Measurements from ENCODE around the gene RAB8A. TPM values are rescaled to one million over a fixed set of nuclear protein-coding genes. Genes with fewer than 3 reads are reported as not detected.
A peak's percentile ranks its signal among the peaks of the same experiment; 100 is the strongest.

RAB8A gene
- total RNA-seq, 1 experiment from 2014 or later, result 108 TPM

GRCh38 chr19:16100524-16100923, 11.2 kb upstream of the RAB8A start:
- no peak overlapping the region for H3K4me3 Mint-ChIP-seq (ENCODE audit: unreplicated experiment)
- Histone ChIP-seq H3K9me3 (no peaks in the 10 kb centered on the region), H3K27me3 (replicated peaks; ENCODE audit: control insufficient read depth, insufficient read depth, low read length) (no peaks in the 10 kb centered on the region), H3K4me1 (peaks cover 66% of the 10 kb centered on the region), H3K36me3 (ENCODE audit: control insufficient read depth, insufficient read depth, low read length) (peaks cover 3% of the 10 kb centered on the region), H3K4me3 (ENCODE audit: low read depth, low read length) (no peak overlapping the region)
- H3K27me3 Mint-ChIP-seq (ENCODE audit: insufficient read depth, unreplicated experiment), result no peaks in the 10 kb centered on the region
- intact Hi-C loops (cut with micrococcal nuclease; ENCODE audit: unreplicated experiment), result no loop called here
- no peak for TF ChIP-seq CTCF (IDR thresholded peaks at IDR 0.05; ENCODE audit: insufficient read depth in 1 of 2, low read depth in 1 of 2, low read length in 1 of 2, severe bottlenecking in 1 of 2, unreplicated experiment in 1 of 2)
- H3K4me1 Mint-ChIP-seq (ENCODE audit: low read depth, unreplicated experiment), result peaks cover 32% of the 10 kb centered on the region
- POLR2A ChIA-PET, result no interaction called here
- peaks cover 93% of the 10 kb centered on the region for H3K36me3 Mint-ChIP-seq (ENCODE audit: insufficient read depth, unreplicated experiment)
- no TSS peak for BruUV-seq (replicated peaks)
- no peaks in the 10 kb centered on the region for H3K9me3 Mint-ChIP-seq (ENCODE audit: unreplicated experiment)
- no peak for DNase-seq
- H3K27ac Mint-ChIP-seq (ENCODE audit: unreplicated experiment), result no peak overlapping the region
- CTCF ChIA-PET, result no interaction called here

- Mint-ChIP-seq H3K27ac (ENCODE audit: unreplicated experiment) (peak overlapping the region; percentile 57), H3K4me1 (ENCODE audit: low read depth, unreplicated experiment) (peaks cover 17% of the 10 kb centered on the region)
These were observed 7.0 kb upstream of the RAB8A start for GRCh38 chr19:16104722-16105121.

GRCh38 chr19:16106121-16106520, 5.6 kb upstream of the RAB8A start:
- POLR2A ChIA-PET, result no interaction called here
- intact Hi-C loops (cut with micrococcal nuclease; ENCODE audit: unreplicated experiment), result no loop called here
- Mint-ChIP-seq H3K4me3 (ENCODE audit: unreplicated experiment) (no peak overlapping the region), H3K9me3 (ENCODE audit: unreplicated experiment) (no peaks in the 10 kb centered on the region), H3K27me3 (ENCODE audit: insufficient read depth, unreplicated experiment) (no peaks in the 10 kb centered on the region), H3K4me1 (ENCODE audit: low read depth, unreplicated experiment) (peaks cover 11% of the 10 kb centered on the region), H3K36me3 (ENCODE audit: insufficient read depth, unreplicated experiment) (peaks cover 41% of the 10 kb centered on the region), H3K27ac (ENCODE audit: unreplicated experiment) (peak overlapping the region; percentile 76)
- Histone ChIP-seq H3K4me3 (ENCODE audit: low read depth, low read length) (no peak overlapping the region), H3K27me3 (replicated peaks; ENCODE audit: control insufficient read depth, insufficient read depth, low read length) (no peaks in the 10 kb centered on the region), H3K9me3 (no peaks in the 10 kb centered on the region), H3K36me3 (ENCODE audit: control insufficient read depth, insufficient read depth, low read length) (no peaks in the 10 kb centered on the region; the same call in 1 of the 2 replicates), H3K4me1 (peaks cover 25% of the 10 kb centered on the region)
- no peak for DNase-seq
- CTCF ChIA-PET, result no interaction called here
- BruUV-seq (replicated peaks), result no TSS peak
- TF ChIP-seq CTCF (IDR thresholded peaks at IDR 0.05; ENCODE audit: insufficient read depth in 1 of 2, low read depth in 1 of 2, low read length in 1 of 2, severe bottlenecking in 1 of 2, unreplicated experiment in 1 of 2), result no peak

More at GRCh38 chr19:16104722-16105121, 7.0 kb upstream of the RAB8A start:
- Histone ChIP-seq H3K4me1 (peaks cover 36% of the 10 kb centered on the region), H3K36me3 (ENCODE audit: control insufficient read depth, insufficient read depth, low read length) (no peaks in the 10 kb centered on the region; the same call in 1 of the 2 replicates), H3K4me3 (ENCODE audit: low read depth, low read length) (no peak overlapping the region), H3K27me3 (replicated peaks; ENCODE audit: control insufficient read depth, insufficient read depth, low read length) (no peaks in the 10 kb centered on the region), H3K9me3 (no peaks in the 10 kb centered on the region)
- no TSS peak for BruUV-seq (replicated peaks)
- no peak for DNase-seq
- Mint-ChIP-seq H3K9me3 (ENCODE audit: unreplicated experiment) (no peaks in the 10 kb centered on the region), H3K36me3 (ENCODE audit: insufficient read depth, unreplicated experiment) (peaks cover 51% of the 10 kb centered on the region), H3K27me3 (ENCODE audit: insufficient read depth, unreplicated experiment) (no peaks in the 10 kb centered on the region), H3K4me3 (ENCODE audit: unreplicated experiment) (no peak overlapping the region)
- CTCF ChIA-PET, result no interaction called here
- intact Hi-C loops (cut with micrococcal nuclease; ENCODE audit: unreplicated experiment), result no loop called here
- POLR2A ChIA-PET, result no interaction called here
- no peak for TF ChIP-seq CTCF (IDR thresholded peaks at IDR 0.05; ENCODE audit: insufficient read depth in 1 of 2, low read depth in 1 of 2, low read length in 1 of 2, severe bottlenecking in 1 of 2, unreplicated experiment in 1 of 2)
